ENCODE results near the gene PDIA4.
"Not testable (repeated sequence)": the region's sequence is repeated elsewhere in the genome, so short reads cannot be mapped to it uniquely, and the experiment has no call there.

PDIA4 gene

DNA sequence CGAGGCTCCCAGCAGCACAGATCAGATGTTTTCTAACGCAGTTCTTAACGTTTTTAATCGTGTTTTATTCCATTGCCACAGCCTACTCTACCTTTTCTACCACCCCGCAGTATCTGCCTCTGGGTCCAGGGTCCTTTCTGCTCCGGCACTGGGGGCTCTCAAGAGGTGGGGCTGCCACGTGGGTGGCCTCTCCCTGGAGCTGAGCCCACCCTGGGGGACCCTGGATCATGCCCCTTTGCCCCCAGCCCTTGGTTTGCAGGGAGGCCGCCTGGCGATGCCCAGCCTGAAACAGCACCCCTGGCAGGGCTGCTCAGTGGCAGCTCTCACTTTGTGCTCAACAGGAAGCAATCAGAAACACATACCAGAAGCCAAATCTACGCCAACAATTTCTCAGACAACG is 25.3 kb downstream of the PDIA4 start:
- no peak for DNase-seq (ENCODE audit: low spot score)

DNA sequence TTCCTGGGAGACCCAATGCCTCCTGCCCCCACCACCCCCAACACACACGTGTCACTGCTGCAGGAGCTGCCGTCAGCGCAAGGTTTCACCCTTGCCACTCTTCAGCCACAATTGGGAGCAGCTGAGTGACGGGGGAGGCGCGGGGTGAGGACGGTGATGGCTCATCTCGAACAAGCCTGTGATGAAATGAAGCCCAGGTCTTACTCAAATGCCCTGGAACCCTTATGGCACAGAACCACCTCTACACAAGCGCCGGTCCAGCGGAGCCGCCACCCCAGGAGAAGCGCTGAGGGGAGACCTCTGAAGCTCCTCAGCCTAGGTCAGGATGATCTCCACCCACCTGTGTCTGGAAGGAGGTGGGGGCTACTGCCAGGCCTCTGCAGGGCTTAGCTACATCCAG is 25.7 kb downstream of the PDIA4 start:
- DNase-seq (ENCODE audit: low spot score), result no peak

GRCh38 chr7:149001427-149002068 is 26.8 kb downstream of the PDIA4 start:
- no peak for DNase-seq (ENCODE audit: low spot score)

GRCh38 chr7:149000961-149001360 is 27.3 kb downstream of the PDIA4 start:
- no peak for DNase-seq (ENCODE audit: low spot score)

DNA sequence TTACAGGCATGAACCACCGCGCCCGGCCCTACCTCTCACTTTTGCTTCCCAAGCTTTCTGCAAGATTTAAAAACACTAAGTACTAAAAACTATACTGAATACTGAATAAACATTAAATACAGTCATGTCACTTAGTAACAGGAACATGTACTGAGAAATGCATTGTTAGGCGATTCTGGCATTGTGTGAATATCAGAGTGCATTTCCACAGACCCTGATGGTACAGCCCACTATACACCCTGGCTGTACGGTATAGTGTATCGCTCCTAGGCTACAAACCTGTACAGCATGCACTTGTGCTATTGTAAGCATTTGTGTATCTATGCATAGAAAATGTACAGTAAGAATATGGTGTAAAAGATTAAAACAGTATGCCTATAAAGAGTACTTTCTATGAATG is 29.1 kb downstream of the PDIA4 start:
- no peak for DNase-seq (ENCODE audit: low spot score)

GRCh38 chr7:148997497-148997896 is 30.8 kb downstream of the PDIA4 start:
- DNase-seq (ENCODE audit: low spot score), result no peak

DNA sequence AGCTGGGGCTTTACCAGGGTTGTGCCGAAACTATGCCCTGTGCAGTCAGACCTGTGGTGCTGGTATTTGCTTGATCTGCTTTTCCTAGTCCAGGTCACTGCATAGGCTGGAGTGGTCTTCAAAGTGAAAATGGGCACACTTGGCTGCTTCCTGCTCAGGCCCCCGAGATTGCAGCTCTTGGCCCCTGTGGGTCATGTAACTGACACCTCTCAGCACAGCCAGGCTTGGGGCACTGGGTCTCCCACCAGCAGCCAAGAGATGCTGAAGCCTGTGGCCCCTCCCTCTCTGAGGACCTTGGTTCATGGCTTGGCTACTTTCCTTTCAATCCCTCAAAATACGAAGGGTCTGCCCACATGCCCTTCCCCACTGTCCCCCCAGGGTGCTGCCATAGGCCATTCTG is 33.7 kb downstream of the PDIA4 start:
- DNase-seq (ENCODE audit: low spot score), result no peak

GRCh38 chr7:148993193-148993592 is 35.1 kb downstream of the PDIA4 start:
- no peak for DNase-seq (ENCODE audit: low spot score)

DNA sequence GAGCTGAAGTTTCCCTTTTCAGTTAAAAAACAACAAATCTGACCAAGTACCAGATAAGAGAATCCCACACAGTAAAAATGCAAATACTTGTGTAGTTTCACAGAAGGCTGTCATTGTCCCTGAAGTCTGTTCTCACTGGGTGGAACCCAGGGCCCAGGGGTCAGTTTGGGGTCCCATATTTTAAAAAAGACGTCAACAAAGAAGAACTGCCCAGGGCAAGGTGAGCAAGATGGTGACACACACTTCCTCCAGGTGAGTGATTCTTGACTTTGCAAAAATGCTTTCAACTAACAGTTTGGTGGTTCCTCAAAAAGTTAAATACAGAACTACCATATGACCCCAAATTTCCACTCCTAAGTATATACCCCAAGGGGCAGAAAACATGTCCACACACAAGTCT is 36.8 kb downstream of the PDIA4 start:
- no peak for DNase-seq (ENCODE audit: low spot score)

DNA sequence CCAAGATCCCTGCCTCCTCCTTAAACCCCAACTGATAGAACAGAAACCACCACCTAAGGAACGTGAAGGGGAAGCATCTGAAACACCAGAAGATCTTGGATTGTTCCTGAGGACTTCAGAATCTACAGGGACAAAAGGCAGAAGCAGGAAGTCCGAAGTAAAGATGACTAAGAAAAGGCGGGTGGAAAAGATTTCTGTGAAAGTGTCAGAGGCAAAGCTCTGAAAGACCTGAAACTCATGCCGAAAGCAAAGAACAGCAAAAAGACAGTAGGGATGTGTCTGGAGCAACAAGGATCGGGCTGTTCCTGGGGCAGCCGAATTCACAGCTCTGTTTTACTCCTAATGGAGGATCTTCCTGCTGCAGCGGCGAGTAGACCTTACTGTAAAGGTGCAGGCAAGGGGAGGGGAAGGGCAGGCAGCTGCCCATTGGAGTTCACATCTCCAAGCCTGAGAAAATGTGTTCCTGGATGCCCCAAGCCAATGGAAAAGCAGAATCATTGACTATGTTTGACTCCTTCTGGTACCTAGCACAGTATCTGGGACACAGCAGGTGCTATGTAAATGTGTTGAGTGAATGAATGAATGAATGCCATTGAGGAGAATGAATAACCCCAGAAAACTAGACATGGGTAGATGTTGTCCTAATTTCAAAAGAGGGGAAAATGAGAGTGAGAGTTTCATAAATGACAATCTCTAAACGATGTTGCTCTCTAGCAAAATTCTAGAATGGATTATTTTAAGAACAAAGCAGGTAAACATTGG is 40.4 kb downstream of the PDIA4 start:
- peak; percentile 27 for DNase-seq (ENCODE audit: low spot score)

GRCh38 chr7:148987010-148987750 is 41.1 kb downstream of the PDIA4 start:
- DNase-seq (ENCODE audit: low spot score), result peak; percentile 92

DNA sequence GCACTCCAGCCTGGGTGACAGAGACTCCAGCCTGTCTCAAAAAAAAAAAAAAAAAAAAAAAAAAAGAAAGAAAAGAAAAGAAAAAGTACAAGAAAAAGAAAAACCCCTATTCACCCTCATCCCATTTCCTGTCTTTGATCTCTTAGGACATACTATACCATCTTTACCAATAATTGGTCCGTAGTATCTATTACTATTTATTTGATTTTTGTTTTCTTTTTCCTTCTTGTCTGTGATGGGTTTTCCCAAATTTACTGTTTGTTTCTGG is 41.6 kb downstream of the PDIA4 start:
- no peak for DNase-seq (ENCODE audit: low spot score)

DNA sequence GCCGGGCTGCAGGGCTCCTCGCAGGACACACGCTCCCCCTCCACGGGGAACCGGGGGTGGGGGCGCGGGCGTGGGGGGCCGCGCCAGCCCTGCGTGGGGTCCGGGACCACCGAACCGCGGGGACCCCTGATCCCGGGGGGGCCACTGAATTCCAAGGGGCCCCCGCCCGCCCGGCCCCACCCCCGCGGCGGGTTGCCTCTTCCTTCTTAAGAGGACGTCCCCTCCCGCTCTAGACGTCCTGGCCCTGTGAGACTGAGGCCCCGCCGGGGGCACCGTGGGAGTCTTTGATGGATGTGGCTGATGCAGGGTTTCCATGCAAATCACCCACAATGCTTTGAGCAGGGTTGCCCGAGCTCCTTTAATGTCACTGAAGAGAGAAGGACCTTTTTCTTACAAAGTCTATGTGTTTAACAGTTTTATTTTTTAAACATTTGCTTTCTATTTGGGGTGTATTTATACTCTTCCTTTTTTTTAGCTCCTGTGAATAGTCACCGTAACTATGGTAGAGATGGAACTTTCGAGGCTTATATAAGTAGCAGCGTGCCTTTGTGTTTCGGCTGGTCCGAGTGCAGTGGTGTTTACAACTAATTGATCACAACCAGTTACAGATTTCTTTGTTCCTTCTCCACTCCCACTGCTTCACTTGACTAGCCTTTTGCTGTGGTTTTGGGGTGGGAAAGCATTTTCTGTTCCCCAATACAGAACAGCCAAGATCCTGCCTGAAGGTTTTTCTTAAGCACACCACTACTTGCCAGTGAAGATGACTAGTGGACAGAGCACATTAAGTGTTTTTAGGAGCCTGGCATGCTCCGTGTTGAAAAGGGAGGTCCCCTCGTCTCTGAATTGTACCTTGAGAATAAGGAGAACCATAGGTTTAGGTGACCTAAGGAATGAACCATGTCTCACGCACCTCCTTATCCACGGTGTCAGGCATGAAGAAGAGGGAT is 44.8 kb downstream of the PDIA4 start:
- peak; percentile 77 for DNase-seq (ENCODE audit: low spot score)

- peak; percentile 40 for DNase-seq (ENCODE audit: low spot score)
Measured at GRCh38 chr7:148982654-148983199, 45.6 kb downstream of the PDIA4 start.

DNA sequence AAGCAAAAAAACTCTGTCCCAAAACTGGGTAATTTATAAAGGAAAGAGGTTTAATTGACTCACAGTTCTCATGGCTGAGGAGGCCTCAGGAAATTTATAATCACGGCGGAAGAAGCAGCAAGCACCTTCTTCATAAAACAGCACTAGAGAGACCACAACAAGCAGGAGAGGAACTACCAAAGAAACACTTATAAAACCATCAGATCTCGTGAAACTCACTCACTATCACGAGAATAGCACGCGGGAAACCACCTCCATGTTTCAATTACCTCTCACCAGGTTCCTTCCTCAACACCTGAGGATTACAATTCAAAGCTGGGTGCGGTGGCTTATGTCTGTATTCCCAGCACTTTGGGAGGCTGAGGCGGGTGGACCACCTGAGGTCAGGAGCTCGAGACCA is 48.5 kb downstream of the PDIA4 start:
- DNase-seq (ENCODE audit: low spot score), result no peak

- DNase-seq (ENCODE audit: low spot score), result not testable (repeated sequence)
Measured at GRCh38 chr7:148979072-148979471, 49.2 kb downstream of the PDIA4 start.

DNA sequence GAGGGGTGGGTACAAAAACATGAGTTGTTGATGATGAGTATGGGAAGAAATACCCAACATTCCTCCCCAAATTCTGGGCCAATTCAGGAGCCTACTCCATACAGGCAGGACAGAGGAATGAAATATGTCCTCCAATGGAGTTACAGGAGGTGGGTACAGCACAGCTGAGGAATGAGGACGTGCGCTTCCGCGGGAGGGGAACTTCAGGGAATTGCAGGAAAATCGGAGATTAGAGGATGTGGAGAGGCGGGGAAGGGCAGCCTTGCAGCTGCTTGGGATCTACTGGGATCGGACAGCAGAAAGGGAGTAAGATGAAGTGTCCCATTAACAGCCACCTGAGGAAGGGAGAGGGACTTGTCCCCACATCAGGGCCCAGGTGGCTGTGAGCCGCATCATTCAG is 50.2 kb downstream of the PDIA4 start:
- DNase-seq (ENCODE audit: low spot score), result no peak

- DNase-seq (ENCODE audit: low spot score), result no peak
Measured at GRCh38 chr7:148975896-148976295, 52.4 kb downstream of the PDIA4 start.

DNA sequence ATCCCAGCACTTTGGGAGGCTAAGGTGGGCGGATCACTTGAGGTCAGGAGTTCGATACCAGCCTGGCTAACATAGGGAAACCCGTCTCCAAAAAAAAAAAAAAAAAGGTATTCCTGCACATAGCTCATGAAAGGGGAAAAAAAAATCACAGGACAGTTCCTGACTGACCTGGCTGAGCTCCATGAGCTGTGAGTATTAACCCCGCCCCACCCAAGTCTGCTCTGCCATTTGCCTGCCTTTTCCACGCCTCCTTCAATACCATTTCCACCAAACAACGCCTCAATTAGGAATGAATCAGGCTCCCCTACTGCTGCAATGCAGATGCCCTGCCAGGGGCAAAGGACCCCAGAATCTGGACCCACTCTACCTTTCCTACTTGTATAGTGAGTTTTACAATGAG is 55.0 kb downstream of the PDIA4 start:
- no peak for DNase-seq (ENCODE audit: low spot score)

GRCh38 chr7:148972375-148972774 is 55.9 kb downstream of the PDIA4 start:
- no peak for DNase-seq (ENCODE audit: low spot score)

- DNase-seq (ENCODE audit: low spot score), result no peak
Measured at GRCh38 chr7:148967602-148968001, 60.7 kb downstream of the PDIA4 start.

- no peak for DNase-seq (ENCODE audit: low spot score)
Measured at GRCh38 chr7:148967032-148967372, 61.3 kb downstream of the PDIA4 start.
